Body of pancreas (tissue), 4 donors: ENCODE results near the gene PFDN6.

Experiments used
- CTCF ChIP-seq, 7 experiments: fragments of 450-650 bp in 4 of 7; fragments of 200-600 bp in 3 of 7; sonication (generic) in 3 of 7; IDR thresholded peaks; one replicate each; pipeline ENCODE4 v1.5.1; 2016 to 2019; ENCODE audit warnings: antibody characterized with exemption in 7 of 7
- POLR2A ChIP-seq, 3 donors: fragments of 450-650 bp; IDR thresholded peaks; one replicate each; pipeline ENCODE4 v1.6.1; 2016; ENCODE audit warnings: antibody characterized with exemption in 3 of 3, mild to moderate bottlenecking in 2 of 3

- TF ChIP-seq POLR2A (IDR thresholded peaks at IDR 0.05) (no peak), CTCF (IDR thresholded peaks at IDR 0.05) (no peak)
Observed at GRCh38 chr6:33279257-33279695, 10.1 kb upstream of the PFDN6 start.
